Right lobe of liver (tissue), 6 donors: Measurements from ENCODE around the gene LRRC32. TPM values are rescaled to one million over a fixed set of nuclear protein-coding genes. Genes with fewer than 3 reads are reported as not detected.

ENCODE experiments used
- ATAC-seq, 4 donors: fragments of 200-7000 bp; cut with Tn5 transposase; one replicate each; pipeline ENCODE4 v1.9.1; 2020; ENCODE audit warnings: mild to moderate bottlenecking in 4 of 4, moderate library complexity in 4 of 4
- DNase-seq, 3 donors: peaks; one replicate each; pipeline ENCODE4 v3.0.0-alpha.2; 2020
- H3K27ac ChIP-seq, 3 donors: fragments of 200-600 bp; one replicate each; pipeline ENCODE4 v1.8.0; 2022
- H3K27me3 ChIP-seq, 2 donors: fragments of 200-600 bp; one replicate each; pipeline ENCODE4 v1.8.0; 2022
- H3K36me3 ChIP-seq, 4 donors: fragments of 200-600 bp; sonication (generic) in 1 of 4; one replicate each; pipeline versions ENCODE4 v1.5.1 to v1.8.0; 2017 to 2022; ENCODE audit warnings: control low read depth in 1 of 4
- H3K4me1 ChIP-seq, 4 donors: fragments of 200-600 bp; sonication (generic) in 1 of 4; one replicate each; pipeline versions ENCODE4 v1.5.1 to v1.8.0; 2017 to 2022; ENCODE audit warnings: control low read depth in 1 of 4
- H3K4me3 ChIP-seq, 3 donors: fragments of 200-600 bp; one replicate each; pipeline ENCODE4 v1.8.0; 2022
- H3K9me3 ChIP-seq, 4 donors: fragments of 200-600 bp; sonication (generic) in 1 of 4; one replicate each; pipeline versions ENCODE4 v1.5.1 to v1.8.0; 2017 to 2022; ENCODE audit warnings: control low read depth in 1 of 4
- CTCF ChIP-seq, 4 donors: fragments of 200-600 bp in 3 of 4; fragments of 450-650 bp in 1 of 4; IDR thresholded peaks; one replicate each; pipeline versions ENCODE4 v1.5.1 to v1.8.0; 2016 to 2022; ENCODE audit warnings: antibody characterized with exemption in 4 of 4, mild to moderate bottlenecking in 2 of 4
- POLR2A ChIP-seq: fragments of 450-650 bp; IDR thresholded peaks from one replicate; pipeline ENCODE4 v1.6.1; 2017; ENCODE audit warnings: antibody characterized with exemption, mild to moderate bottlenecking
- WGBS: methylation state at CpG from one replicate; pipeline ENCODE4 v1.1.6; 2018; ENCODE audit warnings: low coverage, low lambda C conversion rate; ENCODE audit not compliant: insufficient coverage; ENCODE audit errors: missing lambda C conversion rate; 5-methylcytosine and 5-hydroxymethylcytosine counted together
- intact Hi-C, 2 donors: fragments of 100-400 bp; cut with DNase I; formaldehyde crosslinking; loops; one replicate each; pipeline versions ENCODE4 v1.11.2 to v1.14.1; 2022
- total RNA-seq, 6 experiments: library from RNA; depleted of rRNA in 2 of 6; stranded (reverse); fragments of >200 nt in 2 of 6; fragmentation: NEBNext Ultra II Directional in 3 of 6; extraction: Animal tissue kit (Norgen Biotek cat#: 25700) in 3 of 6; gene quantifications; one replicate each; pipeline versions ENCODE4 v1.1.0 to v1.2.4, GENCODE V29; 2016 to 2023
- donor health status: DM: no; HTN: yes; CAD: no.
- donor health status: DM: no; HTN: no; CAD: no.
- donor health status: DM: no; HTN: no; CAD: no.
- donor health status: DM: no; HTN: yes; CAD: no.
- donor health status: DM: no; HTN: yes; CAD: no.

The LRRC32 gene
- total RNA-seq, 6 experiments from 2014 or later, result 7.4 to 19.5 (median 14.5) TPM

GRCh38 chr11:76626921-76627401, 43.6 kb downstream of the LRRC32 start:
- WGBS, result 69% methylated on average over 3 of the region's 6 CpGs
- Histone ChIP-seq H3K4me3 (no peak overlapping the region), H3K27ac (no peak overlapping the region), H3K4me1 (peaks cover 0 to 4% (median 0%) of the 10 kb centered on the region in 4 donors), H3K9me3 (peaks cover 0 to 3% (median 0%) of the 10 kb centered on the region in 4 donors), H3K27me3 (no peaks in the 10 kb centered on the region), H3K36me3 (no peaks in the 10 kb centered on the region)
- TF ChIP-seq POLR2A (no peak), CTCF (IDR thresholded peaks at IDR 0.05) (no peak)
- intact Hi-C loops, result no loop called here
- DNase-seq, result no peak
- no peak for ATAC-seq

GRCh38 chr11:76626266-76626665, 44.3 kb downstream of the LRRC32 start:
- Histone ChIP-seq H3K36me3 (no peaks in the 10 kb centered on the region), H3K27ac (no peak overlapping the region), H3K27me3 (no peaks in the 10 kb centered on the region), H3K4me3 (no peak overlapping the region), H3K9me3 (peaks cover 0 to 3% (median 0%) of the 10 kb centered on the region in 4 donors), H3K4me1 (peaks cover 0 to 4% (median 0%) of the 10 kb centered on the region in 4 donors)
- DNase-seq (no peak), ATAC-seq (no peak)
- intact Hi-C loops, result no loop called here
- TF ChIP-seq CTCF (IDR thresholded peaks at IDR 0.05) (no peak), POLR2A (no peak)
- WGBS, result 86% methylated on average over 1 of the region's 3 CpGs

- H3K9me3 ChIP-seq, result peaks cover 0 to 3% (median 0%) of the 10 kb centered on the region in 4 donors
- DNase-seq (no peak), ATAC-seq (no peak)
- no CpG with 5 or more reads among the region's 1 CpG for whole genome bisulfite sequencing
- no peaks in the 10 kb centered on the region for H3K36me3 ChIP-seq
- no peak overlapping the region for H3K27ac ChIP-seq
- intact Hi-C loops, result no loop called here
- H3K4me3 ChIP-seq, result no peak overlapping the region
- no peaks in the 10 kb centered on the region for H3K27me3 ChIP-seq
- peaks cover 0 to 4% (median 0%) of the 10 kb centered on the region in 4 donors for H3K4me1 ChIP-seq
- no peak for TF ChIP-seq CTCF (IDR thresholded peaks at IDR 0.05)
- TF ChIP-seq POLR2A, result no peak
Measured at GRCh38 chr11:76625472-76626186, 44.9 kb downstream of the LRRC32 start.

GRCh38 chr11:76624500-76625379, 45.8 kb downstream of the LRRC32 start:
- ATAC-seq (no peak), DNase-seq (no peak)
- peaks cover 0 to 3% (median 0%) of the 10 kb centered on the region in 4 donors for H3K9me3 ChIP-seq
- no peak overlapping the region for H3K4me3 ChIP-seq
- no peaks in the 10 kb centered on the region for H3K4me1 ChIP-seq
- H3K27ac ChIP-seq, result no peak overlapping the region
- no peaks in the 10 kb centered on the region for H3K36me3 ChIP-seq
- intact Hi-C loops, result no loop called here
- no peaks in the 10 kb centered on the region for H3K27me3 ChIP-seq
- 77% methylated on average over 11 of the region's 15 CpGs for WGBS
- TF ChIP-seq POLR2A (no peak), CTCF (IDR thresholded peaks at IDR 0.05) (no peak)
